Measurements from ENCODE around the gene KRTAP12-3. TPM values are rescaled to one million over a fixed set of nuclear protein-coding genes. Genes with fewer than 3 reads are reported as not detected.

KRTAP12-3 gene
- total RNA-seq, 1 experiment from 2014 or later: not detected

GRCh38 chr21:44654576-44655175 lies 3.1 kb upstream of the KRTAP12-3 start, which contains the start of gene KRTAP12-4:
KRTAP12-4 (minus strand) TSS chr21:44654659; CDS start chr21:44654614, 45 bp downstream.
- no peak within 1 kb of the TSS for H2AFZ ChIP-seq
- no peak within 1 kb of the TSS for H3K27ac ChIP-seq
- TF ChIP-seq, protein P1, sequence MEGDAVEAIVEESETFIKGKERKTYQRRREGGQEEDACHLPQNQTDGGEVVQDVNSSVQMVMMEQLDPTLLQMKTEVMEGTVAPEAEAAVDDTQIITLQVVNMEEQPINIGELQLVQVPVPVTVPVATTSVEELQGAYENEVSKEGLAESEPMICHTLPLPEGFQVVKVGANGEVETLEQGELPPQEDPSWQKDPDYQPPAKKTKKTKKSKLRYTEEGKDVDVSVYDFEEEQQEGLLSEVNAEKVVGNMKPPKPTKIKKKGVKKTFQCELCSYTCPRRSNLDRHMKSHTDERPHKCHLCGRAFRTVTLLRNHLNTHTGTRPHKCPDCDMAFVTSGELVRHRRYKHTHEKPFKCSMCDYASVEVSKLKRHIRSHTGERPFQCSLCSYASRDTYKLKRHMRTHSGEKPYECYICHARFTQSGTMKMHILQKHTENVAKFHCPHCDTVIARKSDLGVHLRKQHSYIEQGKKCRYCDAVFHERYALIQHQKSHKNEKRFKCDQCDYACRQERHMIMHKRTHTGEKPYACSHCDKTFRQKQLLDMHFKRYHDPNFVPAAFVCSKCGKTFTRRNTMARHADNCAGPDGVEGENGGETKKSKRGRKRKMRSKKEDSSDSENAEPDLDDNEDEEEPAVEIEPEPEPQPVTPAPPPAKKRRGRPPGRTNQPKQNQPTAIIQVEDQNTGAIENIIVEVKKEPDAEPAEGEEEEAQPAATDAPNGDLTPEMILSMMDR (conservative IDR thresholded peaks at IDR 0.05): no peak
- no peak for TF ChIP-seq EZH2 (IDR thresholded peaks at IDR 0.05; ENCODE audit: low read depth)
- H3K4me2 ChIP-seq: no peak within 1 kb of the TSS
- no TSS peak for BruUV-seq (replicated peaks)
- H3K79me2 ChIP-seq (ENCODE audit: low read depth): no peaks in the 10 kb centered on the region
- intact Hi-C loops (cut with micrococcal nuclease; ENCODE audit: unreplicated experiment): no loop called here
- no peaks in the 10 kb centered on the region for H4K20me1 ChIP-seq (ENCODE audit: insufficient read depth)
- H3K27me3 ChIP-seq (ENCODE audit: insufficient read depth, low read depth): peaks cover 82% of the 10 kb centered on the region
- H3K9me2 ChIP-seq (ENCODE audit: insufficient read depth): no peaks in the 10 kb centered on the region
- no peaks in the 10 kb centered on the region for H3K36me3 ChIP-seq (ENCODE audit: low read depth)
- H3F3A ChIP-seq (ENCODE audit: insufficient read depth, low read depth): no peaks in the 10 kb centered on the region
- H3K4me3 ChIP-seq: no peak within 1 kb of the TSS
- ChIA-PET CTCF (no interaction called here), POLR2A (ENCODE audit: unreplicated experiment) (no interaction called here)
- no peaks in the 10 kb centered on the region for H3K4me1 ChIP-seq (replicated peaks; ENCODE audit: insufficient read depth)
- no peak for DNase-seq
- no peaks in the 10 kb centered on the region for H3K9me3 ChIP-seq (ENCODE audit: insufficient read depth, low read depth)

GRCh38 chr21:44656868-44657267 lies 864 bp upstream of the KRTAP12-3 start:
- Histone ChIP-seq H2AFZ (no peak overlapping the region), H3K4me1 (replicated peaks; ENCODE audit: insufficient read depth) (no peaks in the 10 kb centered on the region), H3K79me2 (ENCODE audit: low read depth) (no peaks in the 10 kb centered on the region), H3K9me2 (ENCODE audit: insufficient read depth) (no peaks in the 10 kb centered on the region), H3F3A (ENCODE audit: insufficient read depth, low read depth) (no peaks in the 10 kb centered on the region), H3K4me2 (no peak overlapping the region), H3K27ac (no peak overlapping the region), H3K4me3 (no peak overlapping the region), H3K36me3 (ENCODE audit: low read depth) (no peaks in the 10 kb centered on the region), H3K27me3 (ENCODE audit: insufficient read depth, low read depth) (peaks cover 70% of the 10 kb centered on the region), H4K20me1 (ENCODE audit: insufficient read depth) (no peaks in the 10 kb centered on the region), H3K9me3 (ENCODE audit: insufficient read depth, low read depth) (no peaks in the 10 kb centered on the region)
- intact Hi-C loops (cut with micrococcal nuclease; ENCODE audit: unreplicated experiment): no loop called here
- ChIA-PET CTCF (no interaction called here), POLR2A (ENCODE audit: unreplicated experiment) (no interaction called here)
- no TSS peak for BruUV-seq (replicated peaks)
- no peak for DNase-seq
- no peak for TF ChIP-seq EZH2 (IDR thresholded peaks at IDR 0.05; ENCODE audit: low read depth)
- TF ChIP-seq, protein P1 (conservative IDR thresholded peaks at IDR 0.05): no peak

DNA sequence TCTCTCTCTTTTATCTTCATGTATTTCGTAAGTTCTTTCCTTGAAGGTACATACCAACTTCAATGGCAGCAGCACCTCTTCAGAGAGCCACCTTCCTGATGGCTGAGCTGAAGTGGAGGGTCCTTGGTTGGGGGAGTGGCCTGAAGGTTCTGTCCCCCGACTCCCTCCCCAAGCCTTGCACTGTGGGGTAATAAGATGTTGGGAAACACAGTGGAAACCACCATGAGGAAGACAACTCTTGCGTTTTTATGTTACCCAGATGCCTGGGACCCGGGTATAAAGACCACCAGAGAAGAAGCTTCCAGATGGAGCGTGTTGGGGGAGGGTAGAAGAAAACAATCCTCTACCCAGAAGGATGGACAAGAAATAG lies 794 bp downstream of the KRTAP12-3 start:
- TF ChIP-seq, protein P1 (conservative IDR thresholded peaks at IDR 0.05): no peak
- TF ChIP-seq EZH2 (IDR thresholded peaks at IDR 0.05; ENCODE audit: low read depth): no peak
- POLR2A ChIA-PET (ENCODE audit: unreplicated experiment): no interaction called here
- CTCF ChIA-PET: no interaction called here

More for the DNA sequence above, 794 bp downstream of the KRTAP12-3 start:
- DNase-seq: no peak
- intact Hi-C loops (cut with micrococcal nuclease; ENCODE audit: unreplicated experiment): no loop called here
- Histone ChIP-seq H3K36me3 (ENCODE audit: low read depth) (no peaks in the 10 kb centered on the region), H3K27ac (no peak overlapping the region), H3K4me2 (no peak overlapping the region), H3F3A (ENCODE audit: insufficient read depth, low read depth) (no peaks in the 10 kb centered on the region), H4K20me1 (ENCODE audit: insufficient read depth) (no peaks in the 10 kb centered on the region), H3K9me3 (ENCODE audit: insufficient read depth, low read depth) (no peaks in the 10 kb centered on the region), H3K79me2 (ENCODE audit: low read depth) (no peaks in the 10 kb centered on the region), H3K4me3 (no peak overlapping the region), H2AFZ (no peak overlapping the region), H3K9me2 (ENCODE audit: insufficient read depth) (no peaks in the 10 kb centered on the region), H3K27me3 (ENCODE audit: insufficient read depth, low read depth) (peaks cover 63% of the 10 kb centered on the region), H3K4me1 (replicated peaks; ENCODE audit: insufficient read depth) (no peaks in the 10 kb centered on the region)
- no TSS peak for BruUV-seq (replicated peaks)

Data from PC-9 (cell line).